A549 (cell line): ENCODE results near the gene MS4A6A. TPM values are rescaled to one million over a fixed set of nuclear protein-coding genes. Genes with fewer than 3 reads are reported as not detected.
"Not testable (repeated sequence)": the region's sequence is repeated elsewhere in the genome, so short reads cannot be mapped to it uniquely, and the experiment has no call there.

Experiments
- ATAC-seq, 2 experiments: fragments of 200-7000 bp in 1 of 2; fragments of >200 bp in 1 of 2; cut with Nextera tagmentation in 1 of 2; cut with Tn5 transposase in 1 of 2; 3 replicates each; pipeline versions ENCODE4 v1.8.0 to v1.9.1; 2018 to 2020; ENCODE audit warnings: mild to moderate bottlenecking in 1 of 2, moderate library complexity in 1 of 2
- CTCF ChIA-PET: fragments of 300-600 bp; sonication (Branson Sonifier 250); formaldehyde crosslinking; extraction: SDS; loops from one replicate; lab custom pipeline; 2021; ENCODE audit warnings: antibody characterized with exemption, inconsistent platforms; lab: Yijun Ruan, JAX
- POLR2A ChIA-PET: fragments of 350-600 bp; formaldehyde crosslinking; extraction: SDS; loops from one replicate; lab custom pipeline; 2021; ENCODE audit warnings: antibody characterized with exemption, inconsistent platforms; lab: Yijun Ruan, JAX
- DNase-seq, 2 experiments: peaks; one replicate each; pipeline versions ENCODE4 v3.0.0 to v3.0.0-alpha.2; 2011 to 2016; ENCODE audit warnings: low read depth in 1 of 2, low spot score in 1 of 2
- FAIRE-seq: peaks from 2 replicates; lab custom pipeline; 2011; peaks lifted over from hg19 to GRCh38; lab: Jason Lieb, UNC
- H3K27ac ChIP-seq, 2 experiments: fragments of >200 bp; sonication (Bioruptor Twin); formaldehyde crosslinking; 3 replicates each; pipeline ENCODE4 v1.5.1; 2016 to 2017
- H3K4me1 ChIP-seq: fragments of >200 bp; sonication (Bioruptor Twin); formaldehyde crosslinking; 3 replicates; pipeline ENCODE4 v1.6.1; 2016
- H3K4me2 ChIP-seq: fragments of >200 bp; sonication (Bioruptor Twin); formaldehyde crosslinking; 3 replicates; pipeline ENCODE4 v1.6.1; 2016
- H3K4me3 ChIP-seq: fragments of >200 bp; sonication (Bioruptor Twin); formaldehyde crosslinking; 3 replicates; pipeline ENCODE4 v1.5.1; 2016
- H3K9me3 ChIP-seq: fragments of >200 bp; sonication (Bioruptor Twin); formaldehyde crosslinking; 3 replicates; pipeline ENCODE4 v1.6.1; 2016
- BHLHE40 ChIP-seq: IDR thresholded peaks from 2 replicates; pipeline ENCODE4 v1.6.1; 2012; ENCODE audit warnings: low read depth, low read length, inconsistent platforms
- CBX2 ChIP-seq: fragments of 200-600 bp; sonication (generic); IDR thresholded peaks from 2 replicates; pipeline ENCODE4 v1.6.1; 2016; ENCODE audit warnings: low read depth, mild to moderate bottlenecking, borderline replicate concordance
- CBX8 ChIP-seq: fragments of 200-600 bp; sonication (generic); IDR thresholded peaks from 2 replicates; pipeline ENCODE4 v1.6.1; 2016
- CHD2 ChIP-seq: fragments of 150-350 bp; IDR thresholded peaks from 2 replicates; pipeline ENCODE4 v1.6.1; 2014; ENCODE audit warnings: low read length; ENCODE audit not compliant: partially characterized antibody
- CHD4 ChIP-seq: fragments of 200-600 bp; sonication (generic); IDR thresholded peaks from 2 replicates; pipeline ENCODE4 v1.6.1; 2016; ENCODE audit warnings: antibody characterized with exemption, mild to moderate bottlenecking, borderline replicate concordance
- EHMT2 ChIP-seq: fragments of 200-600 bp; sonication (generic); IDR thresholded peaks from 2 replicates; pipeline ENCODE4 v1.6.1; 2016; ENCODE audit warnings: antibody characterized with exemption, low read depth, mild to moderate bottlenecking, moderate library complexity
- FOSB ChIP-seq: fragments of 250-450 bp; sonication (Bioruptor Pico); IDR thresholded peaks from 2 replicates; pipeline ENCODE4 v1.5.0; 2020; ENCODE audit warnings: mild to moderate bottlenecking, moderate library complexity
- FOSL2 ChIP-seq, 2 experiments: fragments of 450-650 bp in 1 of 2; fragments of >200 bp in 1 of 2; sonication (Bioruptor Twin) in 1 of 2; formaldehyde crosslinking; IDR thresholded peaks; 2 replicates each; pipeline versions ENCODE4 v1.5.0 to v1.6.1; 2016 to 2020; ENCODE audit warnings: mild to moderate bottlenecking in 1 of 2, moderate library complexity in 1 of 2
- GATA3 ChIP-seq: IDR thresholded peaks from 2 replicates; pipeline ENCODE4 v1.6.1; 2012; ENCODE audit warnings: borderline replicate concordance
- HEYL ChIP-seq: fragments of 250-450 bp; sonication (Bioruptor Pico); IDR thresholded peaks from 2 replicates; pipeline ENCODE4 v1.8.0; 2021; ENCODE audit warnings: mild to moderate bottlenecking, moderate library complexity
- HOXB5 ChIP-seq: fragments of 250-450 bp; sonication (Bioruptor Pico); IDR thresholded peaks from 2 replicates; pipeline ENCODE4 v1.5.0; 2020; ENCODE audit warnings: mild to moderate bottlenecking, moderate library complexity
- JUN ChIP-seq, 2 experiments: fragments of >200 bp; sonication (Bioruptor Twin); formaldehyde crosslinking; IDR thresholded peaks; 2 replicates in 1 of 2; 3 replicates in 1 of 2; pipeline ENCODE4 v1.6.1; 2016 to 2017
- JUNB ChIP-seq: fragments of >200 bp; sonication (Bioruptor Twin); formaldehyde crosslinking; IDR thresholded peaks from 2 replicates; pipeline ENCODE4 v1.6.1; 2016
- KDM5A ChIP-seq: fragments of 200-600 bp; sonication (generic); IDR thresholded peaks from 2 replicates; pipeline ENCODE4 v1.6.1; 2016; ENCODE audit warnings: antibody characterized with exemption, mild to moderate bottlenecking
- MAZ ChIP-seq: fragments of 150-350 bp; IDR thresholded peaks from 2 replicates; pipeline ENCODE4 v1.6.1; 2014; ENCODE audit warnings: antibody characterized with exemption, low read depth, low read length, borderline replicate concordance
- NFE2L2 ChIP-seq: fragments of 150-350 bp; conservative IDR thresholded peaks from 2 replicates; pipeline ENCODE4 v1.6.1; 2014; ENCODE audit warnings: low read length
- POLR2A ChIP-seq: IDR thresholded peaks from 2 replicates; pipeline ENCODE4 v1.6.1; 2012; ENCODE audit warnings: mild to moderate bottlenecking, low read length
- RAD21 ChIP-seq, 2 experiments: fragments of >200 bp in 1 of 2; sonication (Bioruptor Twin) in 1 of 2; formaldehyde crosslinking in 1 of 2; IDR thresholded peaks in 1 of 2; conservative IDR thresholded peaks in 1 of 2; 2 replicates in 1 of 2; 3 replicates in 1 of 2; pipeline ENCODE4 v1.6.1; 2012 to 2018; ENCODE audit warnings: inconsistent platforms in 1 of 2
- RARB ChIP-seq: fragments of 250-450 bp; sonication (Bioruptor Pico); IDR thresholded peaks from 2 replicates; pipeline ENCODE4 v1.8.0; 2021; ENCODE audit warnings: mild to moderate bottlenecking, moderate library complexity
- RNF2 ChIP-seq: fragments of 200-600 bp; sonication (generic); IDR thresholded peaks from 2 replicates; pipeline ENCODE4 v1.6.1; 2016; ENCODE audit warnings: low read depth, mild to moderate bottlenecking, antibody characterized with exemption, moderate library complexity, borderline replicate concordance
- SMC3 ChIP-seq: fragments of >200 bp; sonication (Bioruptor Twin); formaldehyde crosslinking; IDR thresholded peaks from 3 replicates; pipeline ENCODE4 v1.6.1; 2018; ENCODE audit warnings: inconsistent platforms
- ZC3H11A ChIP-seq: fragments of 450-650 bp; IDR thresholded peaks from 2 replicates; pipeline ENCODE4 v1.6.1; 2014; ENCODE audit warnings: antibody characterized with exemption, mild to moderate bottlenecking
- ZSCAN20 ChIP-seq: fragments of 250-450 bp; sonication (Bioruptor Pico); IDR thresholded peaks from 2 replicates; pipeline ENCODE4 v1.8.0; 2022; ENCODE audit warnings: mild to moderate bottlenecking, moderate library complexity
- WGBS: methylation state at CpG from one replicate; pipeline ENCODE4 v1.1.6; 2017; ENCODE audit errors: missing lambda C conversion rate; 5-methylcytosine and 5-hydroxymethylcytosine counted together
- polyA plus RNA-seq, 4 experiments: library from polyadenylated mRNA; depleted of rRNA in 3 of 4; stranded (reverse); fragments of >200 nt; fragmentation: RNase III in 1 of 4; extraction: RNeasy Plus Mini Kit Qiagen cat#74134 plus additional on column Dnase treatment in 1 of 4; gene quantifications; 2 replicates in 3 of 4; 3 replicates in 1 of 4; pipeline ENCODE4 v1.2.3, GENCODE V29; 2011 to 2017
- TF ChIP-seq, protein P1 (sequence below): fragments of >200 bp; sonication (Bioruptor Twin); formaldehyde crosslinking; IDR thresholded peaks from 3 replicates; pipeline ENCODE4 v1.5.1; 2016
- TF ChIP-seq, protein P2 (sequence below): IDR thresholded peaks from 2 replicates; pipeline ENCODE4 v1.6.1; 2012; ENCODE audit warnings: low read depth, borderline replicate concordance

MS4A6A gene
- polyA plus RNA-seq, 2 of the 4 experiments (the other 2 are of a cell fraction) = not detected

DNA sequence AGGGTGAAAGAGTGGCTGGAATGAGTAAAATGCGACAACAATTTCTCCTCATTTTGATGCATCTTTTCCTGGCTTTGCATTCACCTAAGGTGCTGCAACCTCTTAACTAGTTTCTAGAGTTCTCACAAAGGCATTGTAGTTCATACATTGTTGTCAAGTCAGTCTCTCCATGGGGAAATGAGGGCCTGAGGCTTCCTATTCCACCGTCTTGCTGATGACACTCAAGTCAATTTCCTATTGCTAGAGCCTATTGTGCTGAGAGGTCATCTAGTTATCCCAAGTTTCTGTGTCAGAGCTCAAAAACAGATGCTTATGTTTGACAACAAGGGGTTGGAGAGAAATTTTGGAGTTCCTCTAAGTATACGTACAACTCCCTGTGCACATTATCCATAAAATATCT is 11.6 kb upstream of the MS4A6A start:
- CTCF ChIA-PET = interaction anchor here (1.4 kb wide), 1 partner anchor 372 kb away, joined by 4 read pairs; no protein-coding TSS in a partner anchor
- H3K4me1 ChIP-seq = no peaks in the 10 kb centered on the region
- DNase-seq (no peak), ATAC-seq (no peak)
- no peaks in the 10 kb centered on the region for H3K9me3 ChIP-seq
- WGBS = 64% methylated on average over 3 of the region's 3 CpGs
- POLR2A ChIA-PET = no interaction called here
- no peak overlapping the region for H3K27ac ChIP-seq
- TF ChIP-seq RARB (no peak), BHLHE40 (no peak), FOSB (CRISPR knock-in tag) (no peak), GATA3 (no peak), CBX8 (no peak), MAZ (no peak), KDM5A (no peak), FOSL2 (IDR thresholded peaks at IDR 0.05) (no peak), FOSL2 (CRISPR knock-in tag; IDR thresholded peaks at IDR 0.05) (no peak), POLR2A (no peak), JUN (IDR thresholded peaks at IDR 0.05) (no peak), CBX2 (no peak), JUNB (no peak), CHD2 (no peak), NFE2L2 (no peak), CHD4 (no peak)
- TF ChIP-seq, protein P1, sequence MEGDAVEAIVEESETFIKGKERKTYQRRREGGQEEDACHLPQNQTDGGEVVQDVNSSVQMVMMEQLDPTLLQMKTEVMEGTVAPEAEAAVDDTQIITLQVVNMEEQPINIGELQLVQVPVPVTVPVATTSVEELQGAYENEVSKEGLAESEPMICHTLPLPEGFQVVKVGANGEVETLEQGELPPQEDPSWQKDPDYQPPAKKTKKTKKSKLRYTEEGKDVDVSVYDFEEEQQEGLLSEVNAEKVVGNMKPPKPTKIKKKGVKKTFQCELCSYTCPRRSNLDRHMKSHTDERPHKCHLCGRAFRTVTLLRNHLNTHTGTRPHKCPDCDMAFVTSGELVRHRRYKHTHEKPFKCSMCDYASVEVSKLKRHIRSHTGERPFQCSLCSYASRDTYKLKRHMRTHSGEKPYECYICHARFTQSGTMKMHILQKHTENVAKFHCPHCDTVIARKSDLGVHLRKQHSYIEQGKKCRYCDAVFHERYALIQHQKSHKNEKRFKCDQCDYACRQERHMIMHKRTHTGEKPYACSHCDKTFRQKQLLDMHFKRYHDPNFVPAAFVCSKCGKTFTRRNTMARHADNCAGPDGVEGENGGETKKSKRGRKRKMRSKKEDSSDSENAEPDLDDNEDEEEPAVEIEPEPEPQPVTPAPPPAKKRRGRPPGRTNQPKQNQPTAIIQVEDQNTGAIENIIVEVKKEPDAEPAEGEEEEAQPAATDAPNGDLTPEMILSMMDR = no peak
- TF ChIP-seq, protein P2, sequence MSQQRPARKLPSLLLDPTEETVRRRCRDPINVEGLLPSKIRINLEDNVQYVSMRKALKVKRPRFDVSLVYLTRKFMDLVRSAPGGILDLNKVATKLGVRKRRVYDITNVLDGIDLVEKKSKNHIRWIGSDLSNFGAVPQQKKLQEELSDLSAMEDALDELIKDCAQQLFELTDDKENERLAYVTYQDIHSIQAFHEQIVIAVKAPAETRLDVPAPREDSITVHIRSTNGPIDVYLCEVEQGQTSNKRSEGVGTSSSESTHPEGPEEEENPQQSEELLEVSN = no peak
- TF ChIP-seq, all 56 proteins: peak for 0
- Histone ChIP-seq H3K4me3 (no peak overlapping the region), H3K4me2 (no peak overlapping the region)
- no peak for FAIRE-seq

DNA sequence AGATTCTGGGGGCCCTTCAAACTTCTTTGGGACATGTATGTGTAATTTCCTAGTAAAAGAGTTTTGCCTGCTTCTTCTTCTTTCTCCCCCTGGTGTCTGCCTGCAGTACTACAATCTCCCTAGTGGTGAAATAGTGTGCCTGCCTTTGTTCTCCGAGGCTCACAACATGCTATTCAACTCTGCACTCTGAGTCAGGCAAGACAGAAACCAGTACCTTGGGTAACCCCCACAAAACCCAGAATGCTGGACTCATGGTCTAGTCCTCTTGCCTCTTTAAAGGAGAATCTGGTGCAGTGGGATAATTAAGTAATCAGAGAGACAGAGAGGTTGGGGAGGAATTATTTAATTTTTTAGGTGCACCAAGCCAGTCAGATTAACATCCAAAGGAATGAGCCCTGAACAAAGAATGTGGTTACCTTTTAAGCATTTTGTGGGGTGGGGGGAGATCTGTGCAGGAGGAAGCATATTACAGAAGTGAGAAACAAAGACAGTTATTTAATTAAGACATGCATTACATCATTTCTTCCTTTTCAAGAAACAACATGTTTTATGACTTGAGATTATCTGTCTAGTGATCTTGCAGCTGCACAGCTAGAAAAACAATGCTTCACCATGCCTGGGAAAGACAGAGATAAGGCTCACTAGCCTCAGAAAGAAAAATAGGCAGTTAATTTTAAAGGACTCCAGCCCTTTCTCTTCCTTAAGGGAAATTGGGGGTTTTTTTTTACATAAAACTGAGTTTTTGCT is 11.0 kb upstream of the MS4A6A start:
- TF ChIP-seq HOXB5 (no peak), SMC3 (peak; percentile 49; the same call in 2 of the 3 replicates), POLR2A (no peak), EHMT2 (no peak), CBX8 (no peak), RARB (no peak), CHD4 (no peak), ZSCAN20 (CRISPR knock-in tag) (no peak), RNF2 (no peak), RAD21 (conservative IDR thresholded peaks at IDR 0.05 in 1 of 2, IDR thresholded peaks at IDR 0.05 in 1 of 2) (peak; percentile 36 to 54; a peak in 3 of 5 replicates), NFE2L2 (no peak), HEYL (no peak), ZC3H11A (no peak)
- TF ChIP-seq, protein P1 = peak; percentile 60
- TF ChIP-seq, all 56 proteins: peak for 3
- DNase-seq (peak; percentile 32 to 60), FAIRE-seq (peak; percentile 7), ATAC-seq (peak; percentile 93 to 94)
- POLR2A ChIA-PET = no interaction called here
- Histone ChIP-seq H3K4me1 (no peaks in the 10 kb centered on the region), H3K4me2 (no peak overlapping the region), H3K4me3 (no peak overlapping the region), H3K27ac (no peak overlapping the region), H3K9me3 (no peaks in the 10 kb centered on the region)
- CTCF ChIA-PET = interaction anchor here (0.7 to 1.4 kb wide), 9 partner anchors 9 to 438 kb away, joined by 3 to 6 read pairs (median 4); partner anchors contain the start of gene MS4A6A
- WGBS = 0% methylated on average over 1 of the region's 1 CpG

DNA sequence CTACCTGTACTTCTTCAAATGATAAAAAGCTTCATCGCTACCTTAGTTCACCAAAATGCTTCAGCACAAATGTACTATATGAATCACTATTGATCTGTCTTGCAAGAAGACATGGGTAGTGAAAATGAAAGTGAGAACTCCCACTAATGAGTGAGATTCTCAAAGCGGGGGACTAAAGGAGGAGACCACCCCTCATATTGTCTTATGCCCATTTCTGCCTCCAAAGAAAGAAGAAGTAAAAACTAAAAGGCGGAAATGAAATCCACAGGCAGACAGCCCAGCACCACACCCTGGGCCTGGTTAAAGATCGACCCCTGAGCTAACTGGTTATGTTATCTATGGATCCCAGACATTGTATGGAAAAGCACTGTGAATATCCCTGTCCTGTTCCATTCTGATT is 9.7 kb upstream of the MS4A6A start:
- H3K4me1 ChIP-seq, H3K4me2 ChIP-seq, POLR2A ChIA-PET, FAIRE-seq, DNase-seq, H3K9me3 ChIP-seq, H3K27ac ChIP-seq, ATAC-seq, H3K4me3 ChIP-seq: not testable (repeated sequence)
- 14% methylated on average over 4 of the region's 4 CpGs for WGBS
- CTCF ChIA-PET = interaction anchor here (0.5 to 1.4 kb wide), 9 partner anchors 8 to 1325 kb away, joined by 3 to 6 read pairs (median 4); partner anchors contain the start of gene MS4A6A

DNA sequence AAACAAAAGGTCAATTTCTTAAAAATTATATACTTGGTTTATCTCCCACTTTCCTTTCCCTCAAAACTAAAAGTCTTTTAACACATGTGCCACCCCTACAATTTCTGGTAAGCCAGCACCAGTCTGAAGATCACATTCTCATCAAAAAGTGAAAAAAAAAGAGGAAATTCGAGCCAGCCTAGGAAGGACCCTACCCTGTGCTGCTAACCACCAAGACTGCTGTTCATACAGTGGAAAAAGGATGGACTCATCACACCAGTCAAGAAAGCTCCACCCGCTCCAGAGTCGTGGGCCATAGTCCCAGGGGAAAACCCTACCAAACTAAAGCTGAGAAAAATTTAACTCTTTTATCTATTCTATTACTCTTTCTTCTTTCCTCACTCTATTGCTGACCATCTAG is 5.6 kb upstream of the MS4A6A start:
- ATAC-seq, CTCF ChIA-PET, FAIRE-seq, H3K27ac ChIP-seq, POLR2A ChIA-PET, H3K9me3 ChIP-seq, H3K4me1 ChIP-seq, H3K4me3 ChIP-seq, H3K4me2 ChIP-seq, DNase-seq: not testable (repeated sequence)
- WGBS = 3% methylated on average over 3 of the region's 3 CpGs
